ENCODE data around the gene RAPGEF2. TPM values are rescaled to one million over a fixed set of nuclear protein-coding genes. Genes with fewer than 3 reads are reported as not detected.
"Not testable (repeated sequence)": the region's sequence is repeated elsewhere in the genome, so short reads cannot be mapped to it uniquely, and the experiment has no call there.

Gene RAPGEF2
- total and polyA plus RNA-seq, 2 donors (not counting 3 experiments of a cell fraction or from before 2014, with no cell fraction given): 28.7 to 55.2 TPM

- no peaks in the 10 kb centered on the region for H3K9me3 ChIP-seq (replicated peaks; ENCODE audit: control insufficient read depth, insufficient read depth, low read length)
- POLR2A ChIA-PET: no interaction called here
- dilution Hi-C loops (cut with MboI; ENCODE audit: extremely low pct_ligation_motif_present, low sequenced_read_pairs): no loop called here
- intact Hi-C loops (cut with micrococcal nuclease): no loop called here
- H2AFZ ChIP-seq (ENCODE audit: low read depth, low read length): no peak overlapping the region
- H3K4me3 ChIP-seq (replicated peaks in 1 of 3; ENCODE audit: insufficient read depth in 1 of 3, low read depth in 1 of 3, low read length in 3 of 3): no peak overlapping the region
- no peaks in the 10 kb centered on the region for H3K9me1 ChIP-seq (replicated peaks; ENCODE audit: control insufficient read depth, extremely low read depth, insufficient read depth, low read length)
- H3K79me2 ChIP-seq (ENCODE audit: control insufficient read depth, insufficient read depth, low read length): no peaks in the 10 kb centered on the region
- DNase-seq (ENCODE audit: low read depth, low spot score) (no peak), FAIRE-seq (no peak)
- no peak overlapping the region for H3K4me2 ChIP-seq (ENCODE audit: insufficient read depth, low read length)
- TF ChIP-seq GATA2 (IDR thresholded peaks at IDR 0.05; ENCODE audit: insufficient read depth, insufficient read length, low read depth, low read length) (no peak), CTCF (IDR thresholded peaks at IDR 0.05; ENCODE audit: extremely low read depth in 1 of 2, insufficient read depth in 1 of 2, low read depth in 1 of 2, low read length in 2 of 2) (no peak), EZH2 (IDR thresholded peaks at IDR 0.05; ENCODE audit: borderline replicate concordance, low read depth, low read length, severe bottlenecking) (no peak), JUN (IDR thresholded peaks at IDR 0.05; ENCODE audit: borderline replicate concordance, insufficient read depth, insufficient read length, low read depth) (no peak), POLR2AphosphoS5 (IDR thresholded peaks at IDR 0.05; ENCODE audit: insufficient read depth, low read depth, low read length) (no peak), MAX (IDR thresholded peaks at IDR 0.05; ENCODE audit: insufficient read depth, insufficient read length) (no peak), FOS (IDR thresholded peaks at IDR 0.05; ENCODE audit: borderline replicate concordance, insufficient read depth, low read length) (no peak), MYC (IDR thresholded peaks at IDR 0.05; ENCODE audit: low read depth, low read length) (no peak), POLR2A (IDR thresholded peaks at IDR 0.05; ENCODE audit: low read depth, low read length) (no peak)
- no peaks in the 10 kb centered on the region for H3K27me3 ChIP-seq (ENCODE audit: control insufficient read depth in 2 of 2, insufficient read depth in 2 of 2, low read length in 2 of 2)
- CTCF ChIA-PET: no interaction called here
- H3K36me3 ChIP-seq (ENCODE audit: control insufficient read depth in 2 of 2, extremely low read depth in 1 of 2, insufficient read depth in 2 of 2, low read length in 2 of 2): no peaks in the 10 kb centered on the region
- BruUV-seq (replicated peaks): no TSS peak
- no peak overlapping the region for H3K27ac ChIP-seq (ENCODE audit: insufficient read depth, low read depth, low read length)
- no peaks in the 10 kb centered on the region for H4K20me1 ChIP-seq (replicated peaks; ENCODE audit: control insufficient read depth, extremely low read depth, insufficient read depth, low read length)
- no peak overlapping the region for H3K9ac ChIP-seq (replicated peaks; ENCODE audit: extremely low read depth, insufficient read depth, low read length)
- peaks cover 2% of the 10 kb centered on the region for H3K4me1 ChIP-seq (ENCODE audit: control insufficient read depth, extremely low read depth, insufficient read depth, low read length)
These were observed 37.2 kb upstream of the RAPGEF2 start for GRCh38 chr4:159065513-159066240.

GRCh38 chr4:159068139-159068538, 34.7 kb upstream of the RAPGEF2 start:
- H3K27me3 ChIP-seq (ENCODE audit: control insufficient read depth in 2 of 2, insufficient read depth in 2 of 2, low read length in 2 of 2); H3K9me3 ChIP-seq (replicated peaks; ENCODE audit: control insufficient read depth, insufficient read depth, low read length); DNase-seq (ENCODE audit: low read depth, low spot score); dilution Hi-C loops (cut with MboI; ENCODE audit: extremely low pct_ligation_motif_present, low sequenced_read_pairs); intact Hi-C loops (cut with micrococcal nuclease); POLR2A ChIA-PET; BruUV-seq (replicated peaks); H3K9me1 ChIP-seq (replicated peaks; ENCODE audit: control insufficient read depth, extremely low read depth, insufficient read depth, low read length); H3K79me2 ChIP-seq (ENCODE audit: control insufficient read depth, insufficient read depth, low read length); H3K4me3 ChIP-seq (replicated peaks in 1 of 3; ENCODE audit: insufficient read depth in 1 of 3, low read depth in 1 of 3, low read length in 3 of 3); H4K20me1 ChIP-seq (replicated peaks; ENCODE audit: control insufficient read depth, extremely low read depth, insufficient read depth, low read length); H3K4me2 ChIP-seq (ENCODE audit: insufficient read depth, low read length); CTCF ChIA-PET; H2AFZ ChIP-seq (ENCODE audit: low read depth, low read length); H3K9ac ChIP-seq (replicated peaks; ENCODE audit: extremely low read depth, insufficient read depth, low read length); H3K36me3 ChIP-seq (ENCODE audit: control insufficient read depth in 2 of 2, extremely low read depth in 1 of 2, insufficient read depth in 2 of 2, low read length in 2 of 2); H3K27ac ChIP-seq (ENCODE audit: insufficient read depth, low read depth, low read length); FAIRE-seq: not testable (repeated sequence)
- peaks cover 18% of the 10 kb centered on the region for H3K4me1 ChIP-seq (ENCODE audit: control insufficient read depth, extremely low read depth, insufficient read depth, low read length)
